ENCODE measurements around the gene KCNH2. TPM values are rescaled to one million over a fixed set of nuclear protein-coding genes. Genes with fewer than 3 reads are reported as not detected.
"Not testable (repeated sequence)": the region's sequence is repeated elsewhere in the genome, so short reads cannot be mapped to it uniquely, and the experiment has no call there.

The KCNH2 gene, protein sequence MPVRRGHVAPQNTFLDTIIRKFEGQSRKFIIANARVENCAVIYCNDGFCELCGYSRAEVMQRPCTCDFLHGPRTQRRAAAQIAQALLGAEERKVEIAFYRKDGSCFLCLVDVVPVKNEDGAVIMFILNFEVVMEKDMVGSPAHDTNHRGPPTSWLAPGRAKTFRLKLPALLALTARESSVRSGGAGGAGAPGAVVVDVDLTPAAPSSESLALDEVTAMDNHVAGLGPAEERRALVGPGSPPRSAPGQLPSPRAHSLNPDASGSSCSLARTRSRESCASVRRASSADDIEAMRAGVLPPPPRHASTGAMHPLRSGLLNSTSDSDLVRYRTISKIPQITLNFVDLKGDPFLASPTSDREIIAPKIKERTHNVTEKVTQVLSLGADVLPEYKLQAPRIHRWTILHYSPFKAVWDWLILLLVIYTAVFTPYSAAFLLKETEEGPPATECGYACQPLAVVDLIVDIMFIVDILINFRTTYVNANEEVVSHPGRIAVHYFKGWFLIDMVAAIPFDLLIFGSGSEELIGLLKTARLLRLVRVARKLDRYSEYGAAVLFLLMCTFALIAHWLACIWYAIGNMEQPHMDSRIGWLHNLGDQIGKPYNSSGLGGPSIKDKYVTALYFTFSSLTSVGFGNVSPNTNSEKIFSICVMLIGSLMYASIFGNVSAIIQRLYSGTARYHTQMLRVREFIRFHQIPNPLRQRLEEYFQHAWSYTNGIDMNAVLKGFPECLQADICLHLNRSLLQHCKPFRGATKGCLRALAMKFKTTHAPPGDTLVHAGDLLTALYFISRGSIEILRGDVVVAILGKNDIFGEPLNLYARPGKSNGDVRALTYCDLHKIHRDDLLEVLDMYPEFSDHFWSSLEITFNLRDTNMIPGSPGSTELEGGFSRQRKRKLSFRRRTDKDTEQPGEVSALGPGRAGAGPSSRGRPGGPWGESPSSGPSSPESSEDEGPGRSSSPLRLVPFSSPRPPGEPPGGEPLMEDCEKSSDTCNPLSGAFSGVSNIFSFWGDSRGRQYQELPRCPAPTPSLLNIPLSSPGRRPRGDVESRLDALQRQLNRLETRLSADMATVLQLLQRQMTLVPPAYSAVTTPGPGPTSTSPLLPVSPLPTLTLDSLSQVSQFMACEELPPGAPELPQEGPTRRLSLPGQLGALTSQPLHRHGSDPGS
- 10.7 TPM for polyA plus RNA-seq (2013, experiment 1 of 4)
- 11.5 TPM for polyA plus RNA-seq (2013, experiment 2 of 4)
- polyA plus RNA-seq (2013, experiment 3 of 4), result 12.1 TPM
- polyA plus RNA-seq (2013, experiment 4 of 4), result 13.3 TPM

DNA sequence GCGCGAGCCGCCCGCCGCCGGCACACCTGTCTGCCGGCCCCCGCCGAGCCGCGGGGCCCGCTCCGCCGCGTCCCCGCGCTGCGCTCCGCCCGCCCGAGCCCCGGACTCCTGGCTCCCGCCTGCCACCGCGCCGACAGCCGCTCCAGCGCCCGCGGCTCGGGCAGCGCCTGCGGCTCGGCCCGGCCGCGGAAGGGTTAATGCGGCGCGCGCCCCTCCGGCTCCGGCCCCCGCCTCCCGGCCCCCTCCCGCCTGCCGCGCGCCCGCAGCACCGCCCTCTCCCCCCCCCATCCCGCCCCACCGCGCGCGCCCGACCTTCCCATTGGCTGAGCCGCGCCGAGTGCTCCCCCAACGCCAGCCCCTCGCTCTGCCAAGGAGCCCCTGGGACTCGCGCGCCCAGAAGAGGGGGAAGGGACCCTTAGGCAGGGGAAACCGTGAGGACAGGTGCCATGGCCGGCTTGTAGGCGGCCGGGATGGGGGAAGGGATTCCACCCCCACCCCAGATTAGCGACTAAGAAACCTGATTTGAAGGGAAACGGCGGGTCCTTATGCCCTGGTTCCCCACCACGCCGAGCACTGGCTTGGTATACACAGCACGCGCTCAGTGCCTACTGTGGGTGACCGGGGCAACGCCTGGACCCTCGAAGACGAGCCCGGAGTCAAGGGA is at the start of gene KCNH2:
TSS of gene KCNH2 (minus strand) at position 196 of the 664 bp plus-strand sequence. CDS start 408 bp downstream, outside the sequence.
- Histone ChIP-seq H3K36me3 (ENCODE audit: control insufficient read depth, insufficient read depth, low read length) (no peaks in the 10 kb centered on the region), H3K4me3 (ENCODE audit: insufficient read depth, low read depth, low read length) (peak within 1 kb of the TSS; percentile 51), H3K9me3 (ENCODE audit: control insufficient read depth, low read length) (no peaks in the 10 kb centered on the region), H3K27me3 (ENCODE audit: control insufficient read depth, insufficient read depth, low read length, poor library complexity, severe bottlenecking) (peaks cover 25% of the 10 kb centered on the region), H3K27ac (ENCODE audit: insufficient read depth, low read depth, low read length, poor library complexity, severe bottlenecking) (peak within 1 kb of the TSS; percentile 80), H3K4me1 (ENCODE audit: control insufficient read depth, insufficient read depth, low read length) (peaks cover 44% of the 10 kb centered on the region)
- 0% methylated on average over 72 to 81 of the region's 81 CpGs for WGBS, 2 experiments

DNA sequence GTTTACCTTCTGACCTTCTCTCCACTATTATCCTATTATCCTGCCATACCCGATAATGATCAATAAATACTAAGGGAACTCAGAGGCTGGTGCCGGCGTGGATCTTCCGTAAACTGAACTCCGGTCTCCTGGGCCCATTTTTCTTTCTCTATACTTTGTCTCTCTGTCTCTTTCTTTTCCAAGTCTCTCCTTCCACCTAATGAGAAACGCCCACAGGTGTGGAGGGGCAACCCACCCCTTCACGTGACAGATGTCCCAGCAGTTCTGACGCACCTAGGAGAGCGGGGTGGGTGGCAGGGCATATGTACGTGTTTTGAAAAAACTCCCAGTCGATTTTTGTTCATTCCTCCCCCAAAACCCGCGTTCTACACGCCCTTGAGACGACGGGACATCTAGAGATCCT is 49.6 kb upstream of the KCNH2 start:
- H3K36me3 ChIP-seq (ENCODE audit: control insufficient read depth, insufficient read depth, low read length); H3K27me3 ChIP-seq (ENCODE audit: control insufficient read depth, insufficient read depth, low read length, poor library complexity, severe bottlenecking); H3K9me3 ChIP-seq (ENCODE audit: control insufficient read depth, low read length); H3K4me1 ChIP-seq (ENCODE audit: control insufficient read depth, insufficient read depth, low read length): not testable (repeated sequence)
- 10 to 14% methylated on average over 16 of the region's 16 CpGs for WGBS, 2 experiments
- H3K4me3 ChIP-seq (ENCODE audit: insufficient read depth, low read depth, low read length), result peak overlapping the region; percentile 89
- H3K27ac ChIP-seq (ENCODE audit: insufficient read depth, low read depth, low read length, poor library complexity, severe bottlenecking), result peak overlapping the region; percentile 70

DNA sequence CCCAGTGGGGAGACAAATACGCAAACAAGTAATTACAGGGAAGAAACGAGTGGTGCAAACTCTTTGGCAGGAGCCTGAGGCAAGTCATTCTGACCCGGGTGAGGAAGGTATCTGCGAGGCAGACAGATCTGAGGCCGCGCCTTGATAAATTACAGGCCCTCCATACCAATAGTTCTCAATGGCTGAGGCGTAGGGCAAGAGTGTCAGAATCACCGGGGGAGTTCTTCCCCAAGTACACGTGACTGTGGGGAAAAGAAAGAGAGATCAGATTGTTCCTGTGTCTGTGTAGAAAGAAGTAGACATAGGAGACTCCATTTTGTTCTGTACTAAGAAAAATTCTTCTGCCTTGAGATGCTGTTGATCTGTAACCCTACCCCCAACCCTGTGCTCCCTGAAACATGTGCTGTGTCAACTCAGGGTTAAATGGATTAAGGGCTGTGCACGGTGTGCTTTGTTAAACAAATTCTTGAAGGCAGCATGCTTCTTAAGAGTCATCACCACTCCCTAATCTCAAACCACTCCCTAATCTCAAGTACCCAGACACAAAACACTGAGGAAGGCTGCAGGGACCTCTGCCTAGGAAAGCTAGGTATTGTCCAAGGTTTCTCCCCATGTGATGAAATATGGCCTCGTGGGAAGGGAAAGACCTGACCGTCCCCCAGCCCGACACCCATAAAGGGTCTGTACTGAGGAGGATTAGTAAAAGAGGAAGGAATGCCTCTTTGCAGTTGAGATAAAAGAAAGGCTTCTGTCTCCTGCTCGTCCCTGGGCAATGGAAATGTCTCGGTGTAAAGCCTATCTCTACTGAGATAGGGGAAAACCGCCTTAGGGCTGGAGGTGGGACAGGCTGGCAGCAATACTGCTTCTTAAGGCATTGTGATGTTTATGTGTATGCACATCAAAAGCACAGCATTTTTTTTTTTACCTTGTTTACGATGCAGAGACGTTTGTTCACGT is 48.9 kb upstream of the KCNH2 start:
- H3K4me3 ChIP-seq (ENCODE audit: insufficient read depth, low read depth, low read length), result peak overlapping the region; percentile 89
- H3K27me3 ChIP-seq (ENCODE audit: control insufficient read depth, insufficient read depth, low read length, poor library complexity, severe bottlenecking); H3K4me1 ChIP-seq (ENCODE audit: control insufficient read depth, insufficient read depth, low read length); H3K9me3 ChIP-seq (ENCODE audit: control insufficient read depth, low read length); H3K36me3 ChIP-seq (ENCODE audit: control insufficient read depth, insufficient read depth, low read length): not testable (repeated sequence)
- 29 to 33% methylated on average over 19 of the region's 19 CpGs for WGBS, 2 experiments
- peak overlapping the region; percentile 70 for H3K27ac ChIP-seq (ENCODE audit: insufficient read depth, low read depth, low read length, poor library complexity, severe bottlenecking)

DNA sequence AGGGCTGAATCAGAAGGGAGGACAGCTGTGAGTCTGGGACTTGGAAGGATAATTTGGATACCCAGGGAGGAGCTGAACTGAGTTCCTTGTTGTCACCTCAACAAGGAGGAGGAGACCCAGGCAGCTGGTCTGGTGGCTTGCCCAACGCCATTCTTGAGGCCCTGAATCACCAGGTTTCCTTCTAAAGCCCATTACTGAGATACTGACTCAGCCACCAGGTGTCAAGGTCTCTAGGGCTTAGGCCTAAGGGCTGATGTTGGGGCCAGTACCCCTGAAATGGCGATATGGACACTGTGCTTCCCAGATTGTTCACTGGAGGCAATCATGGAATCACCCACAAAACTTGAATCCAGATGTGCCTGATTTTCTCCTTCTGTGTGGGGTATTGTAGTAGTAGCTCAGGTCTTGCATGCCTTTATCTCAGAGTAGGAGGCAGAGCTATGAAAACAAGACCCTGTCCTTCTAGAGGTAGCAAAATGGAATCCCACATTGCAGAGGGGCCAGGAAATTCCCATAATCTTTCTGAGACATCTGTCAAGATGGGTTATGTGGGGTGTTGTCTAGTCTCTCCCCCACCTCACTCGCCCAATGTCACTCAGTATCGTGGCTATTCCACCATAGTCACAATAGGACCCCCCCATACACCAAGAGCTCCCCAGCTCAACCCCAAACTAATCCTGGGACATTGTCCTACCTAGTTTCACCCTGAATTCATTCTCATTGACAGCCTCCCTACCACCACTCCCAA is 48.0 kb upstream of the KCNH2 start:
- Histone ChIP-seq H3K4me3 (ENCODE audit: insufficient read depth, low read depth, low read length) (no peak overlapping the region), H3K4me1 (ENCODE audit: control insufficient read depth, insufficient read depth, low read length) (peaks cover 8% of the 10 kb centered on the region), H3K36me3 (ENCODE audit: control insufficient read depth, insufficient read depth, low read length) (no peaks in the 10 kb centered on the region), H3K27me3 (ENCODE audit: control insufficient read depth, insufficient read depth, low read length, poor library complexity, severe bottlenecking) (no peaks in the 10 kb centered on the region), H3K9me3 (ENCODE audit: control insufficient read depth, low read length) (no peaks in the 10 kb centered on the region), H3K27ac (ENCODE audit: insufficient read depth, low read depth, low read length, poor library complexity, severe bottlenecking) (no peak overlapping the region)
- 91 to 92% methylated on average over 4 of the region's 4 CpGs for WGBS, 2 experiments

DNA sequence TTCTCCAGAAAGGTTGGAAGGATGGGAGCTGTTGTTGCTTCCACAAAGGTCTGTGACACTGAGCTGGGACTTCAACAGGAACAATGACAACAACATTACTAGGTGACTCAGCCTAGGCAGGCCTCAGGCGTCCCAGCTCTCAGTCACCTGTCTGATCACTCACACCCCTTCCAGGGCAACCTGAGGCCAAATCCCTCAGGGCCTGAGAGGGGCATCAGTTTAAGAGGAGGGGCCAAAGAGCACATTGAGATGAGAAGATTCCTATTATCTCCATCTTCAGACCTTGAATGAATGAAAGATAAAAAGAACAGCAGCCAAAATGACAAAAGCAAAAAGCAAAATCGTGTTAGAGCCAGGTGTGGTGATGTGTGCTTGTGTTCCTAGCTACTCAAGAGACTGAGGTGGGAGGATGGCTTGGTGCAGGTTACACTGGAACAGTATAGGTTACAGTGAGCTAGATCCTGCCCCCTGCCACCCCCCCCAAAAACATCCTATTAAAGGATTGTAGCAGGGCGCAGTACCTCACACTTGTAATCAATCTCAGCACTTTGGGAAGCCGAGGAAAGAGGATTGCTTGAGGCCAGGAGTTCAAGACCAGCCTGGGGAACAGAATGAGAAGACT is 46.4 kb upstream of the KCNH2 start, which contains the start of gene ATG9B:
TSS of gene ATG9B (minus strand) at position 60 of the 622 bp plus-strand sequence. CDS start 71 bp downstream, outside the sequence.
- H3K4me1 ChIP-seq (ENCODE audit: control insufficient read depth, insufficient read depth, low read length), result peaks cover 22% of the 10 kb centered on the region
- H3K4me3 ChIP-seq (ENCODE audit: insufficient read depth, low read depth, low read length), result no peak within 1 kb of the TSS
- no peaks in the 10 kb centered on the region for H3K36me3 ChIP-seq (ENCODE audit: control insufficient read depth, insufficient read depth, low read length)
- no peaks in the 10 kb centered on the region for H3K9me3 ChIP-seq (ENCODE audit: control insufficient read depth, low read length)
- no peak within 1 kb of the TSS for H3K27ac ChIP-seq (ENCODE audit: insufficient read depth, low read depth, low read length, poor library complexity, severe bottlenecking)
- peaks cover 4% of the 10 kb centered on the region for H3K27me3 ChIP-seq (ENCODE audit: control insufficient read depth, insufficient read depth, low read length, poor library complexity, severe bottlenecking)
- 83 to 91% methylated on average over 4 of the region's 4 CpGs for WGBS, 2 experiments

DNA sequence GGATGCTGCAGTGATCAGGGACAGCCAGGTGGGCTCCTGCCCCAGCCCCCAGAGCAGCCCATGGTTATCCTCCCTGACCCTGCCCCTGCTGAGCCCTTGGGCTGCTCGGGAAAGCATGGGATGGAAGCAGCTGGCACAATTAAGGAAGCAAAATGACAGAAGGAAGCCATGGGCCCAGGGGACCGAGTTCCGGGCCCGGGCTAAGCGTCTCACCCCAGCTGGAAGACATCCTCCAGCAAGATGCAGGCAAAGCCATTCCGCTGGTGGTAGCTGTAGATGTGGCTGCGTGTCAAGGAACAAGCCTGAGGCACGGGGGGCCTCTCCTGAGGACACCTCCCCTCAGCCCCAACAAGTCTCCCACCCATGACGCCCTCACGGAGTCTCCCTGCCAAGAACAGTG is 45.1 kb upstream of the KCNH2 start:
- H3K4me1 ChIP-seq (ENCODE audit: control insufficient read depth, insufficient read depth, low read length), result peaks cover 26% of the 10 kb centered on the region
- H3K4me3 ChIP-seq (ENCODE audit: insufficient read depth, low read depth, low read length), result no peak overlapping the region
- H3K27ac ChIP-seq (ENCODE audit: insufficient read depth, low read depth, low read length, poor library complexity, severe bottlenecking), result no peak overlapping the region
- no peaks in the 10 kb centered on the region for H3K36me3 ChIP-seq (ENCODE audit: control insufficient read depth, insufficient read depth, low read length)
- no peaks in the 10 kb centered on the region for H3K9me3 ChIP-seq (ENCODE audit: control insufficient read depth, low read length)
- peaks cover 17% of the 10 kb centered on the region for H3K27me3 ChIP-seq (ENCODE audit: control insufficient read depth, insufficient read depth, low read length, poor library complexity, severe bottlenecking)
- 91 to 93% methylated on average over 10 of the region's 10 CpGs for WGBS, 2 experiments

DNA sequence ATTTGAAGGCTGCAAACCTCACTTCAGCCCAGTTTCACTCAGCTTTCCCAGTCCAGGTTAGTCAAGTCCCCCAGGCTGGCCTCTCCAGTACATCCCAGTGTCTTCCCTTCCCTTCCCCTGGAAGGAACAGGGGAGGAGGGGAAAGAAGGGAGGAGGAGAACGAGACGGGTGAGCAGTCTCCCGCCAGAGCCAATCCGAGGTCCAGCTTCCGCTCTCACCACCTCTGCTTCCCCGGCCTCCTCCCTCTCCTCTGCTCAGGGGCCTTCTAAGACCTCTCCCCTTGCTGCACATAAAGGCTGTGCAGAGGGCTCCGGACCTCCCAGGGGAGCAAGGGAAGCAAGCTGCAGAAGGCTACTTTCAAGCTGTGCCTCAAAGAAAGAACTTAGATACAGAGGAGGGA is 42.1 kb upstream of the KCNH2 start:
- Histone ChIP-seq H3K27ac (ENCODE audit: insufficient read depth, low read depth, low read length, poor library complexity, severe bottlenecking) (peak overlapping the region; percentile 47), H3K36me3 (ENCODE audit: control insufficient read depth, insufficient read depth, low read length) (no peaks in the 10 kb centered on the region), H3K4me3 (ENCODE audit: insufficient read depth, low read depth, low read length) (no peak overlapping the region), H3K27me3 (ENCODE audit: control insufficient read depth, insufficient read depth, low read length, poor library complexity, severe bottlenecking) (peaks cover 28% of the 10 kb centered on the region), H3K4me1 (ENCODE audit: control insufficient read depth, insufficient read depth, low read length) (peaks cover 21% of the 10 kb centered on the region), H3K9me3 (ENCODE audit: control insufficient read depth, low read length) (no peaks in the 10 kb centered on the region)
- WGBS, 2 experiments, result 12 to 22% methylated on average over 5 to 7 of the region's 7 CpGs

DNA sequence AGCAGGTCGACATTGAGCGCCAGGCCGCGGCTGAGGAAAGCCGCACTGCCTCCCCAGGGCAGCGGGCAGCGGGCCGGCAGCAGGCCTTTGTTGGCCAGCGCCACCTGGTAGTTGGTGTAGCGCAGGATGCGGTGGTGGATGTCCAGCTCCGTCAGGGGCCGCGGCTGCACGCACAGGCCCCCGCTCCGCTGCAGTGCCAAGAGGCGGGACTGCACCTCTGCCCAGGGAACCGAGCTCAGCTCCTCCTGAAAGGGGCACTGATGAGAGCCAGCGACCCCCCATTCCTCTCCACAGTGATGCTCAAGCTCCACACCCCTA is 41.0 kb upstream of the KCNH2 start:
- Histone ChIP-seq H3K9me3 (ENCODE audit: control insufficient read depth, low read length) (no peaks in the 10 kb centered on the region), H3K36me3 (ENCODE audit: control insufficient read depth, insufficient read depth, low read length) (no peaks in the 10 kb centered on the region), H3K27me3 (ENCODE audit: control insufficient read depth, insufficient read depth, low read length, poor library complexity, severe bottlenecking) (peaks cover 28% of the 10 kb centered on the region), H3K27ac (ENCODE audit: insufficient read depth, low read depth, low read length, poor library complexity, severe bottlenecking) (no peak overlapping the region), H3K4me3 (ENCODE audit: insufficient read depth, low read depth, low read length) (peak overlapping the region; percentile 11), H3K4me1 (ENCODE audit: control insufficient read depth, insufficient read depth, low read length) (peaks cover 21% of the 10 kb centered on the region)
- WGBS, 2 experiments, result 56 to 59% methylated on average over 20 of the region's 20 CpGs
